A549 (cell line): ENCODE data around the gene WASF3. TPM values are rescaled to one million over a fixed set of nuclear protein-coding genes. Genes with fewer than 3 reads are reported as not detected.

Experiments
- ATAC-seq, 2 experiments: fragments of 200-7000 bp in 1 of 2; fragments of >200 bp in 1 of 2; cut with Nextera tagmentation in 1 of 2; cut with Tn5 transposase in 1 of 2; 3 replicates each; pipeline versions ENCODE4 v1.8.0 to v1.9.1; 2018 to 2020; ENCODE audit warnings: mild to moderate bottlenecking in 1 of 2, moderate library complexity in 1 of 2
- CTCF ChIA-PET: fragments of 300-600 bp; sonication (Branson Sonifier 250); formaldehyde crosslinking; extraction: SDS; loops from one replicate; lab custom pipeline; 2021; ENCODE audit warnings: antibody characterized with exemption, inconsistent platforms; lab: Yijun Ruan, JAX
- POLR2A ChIA-PET: fragments of 350-600 bp; formaldehyde crosslinking; extraction: SDS; loops from one replicate; lab custom pipeline; 2021; ENCODE audit warnings: antibody characterized with exemption, inconsistent platforms; lab: Yijun Ruan, JAX
- DNase-seq, 2 experiments: peaks; one replicate each; pipeline versions ENCODE4 v3.0.0 to v3.0.0-alpha.2; 2011 to 2016; ENCODE audit warnings: low read depth in 1 of 2, low spot score in 1 of 2
- FAIRE-seq: peaks from 2 replicates; lab custom pipeline; 2011; peaks lifted over from hg19 to GRCh38; lab: Jason Lieb, UNC
- H3K27ac ChIP-seq, 2 experiments: fragments of >200 bp; sonication (Bioruptor Twin); formaldehyde crosslinking; 3 replicates each; pipeline ENCODE4 v1.5.1; 2016 to 2017
- H3K4me1 ChIP-seq: fragments of >200 bp; sonication (Bioruptor Twin); formaldehyde crosslinking; 3 replicates; pipeline ENCODE4 v1.6.1; 2016
- H3K4me2 ChIP-seq: fragments of >200 bp; sonication (Bioruptor Twin); formaldehyde crosslinking; 3 replicates; pipeline ENCODE4 v1.6.1; 2016
- H3K4me3 ChIP-seq: fragments of >200 bp; sonication (Bioruptor Twin); formaldehyde crosslinking; 3 replicates; pipeline ENCODE4 v1.5.1; 2016
- H3K9me3 ChIP-seq: fragments of >200 bp; sonication (Bioruptor Twin); formaldehyde crosslinking; 3 replicates; pipeline ENCODE4 v1.6.1; 2016
- BCL3 ChIP-seq: fragments of >200 bp; sonication (Bioruptor Twin); formaldehyde crosslinking; IDR thresholded peaks from 3 replicates; pipeline ENCODE4 v1.6.1; 2016
- CBX2 ChIP-seq: fragments of 200-600 bp; sonication (generic); IDR thresholded peaks from 2 replicates; pipeline ENCODE4 v1.6.1; 2016; ENCODE audit warnings: low read depth, mild to moderate bottlenecking, borderline replicate concordance
- CBX8 ChIP-seq: fragments of 200-600 bp; sonication (generic); IDR thresholded peaks from 2 replicates; pipeline ENCODE4 v1.6.1; 2016
- CHD4 ChIP-seq: fragments of 200-600 bp; sonication (generic); IDR thresholded peaks from 2 replicates; pipeline ENCODE4 v1.6.1; 2016; ENCODE audit warnings: antibody characterized with exemption, mild to moderate bottlenecking, borderline replicate concordance
- EP300 ChIP-seq, 2 experiments: fragments of >200 bp; sonication (Bioruptor Twin); formaldehyde crosslinking; IDR thresholded peaks; 2 replicates in 1 of 2; 3 replicates in 1 of 2; pipeline ENCODE4 v1.6.1; 2016 to 2017
- FOSB ChIP-seq: fragments of 250-450 bp; sonication (Bioruptor Pico); IDR thresholded peaks from 2 replicates; pipeline ENCODE4 v1.5.0; 2020; ENCODE audit warnings: mild to moderate bottlenecking, moderate library complexity
- FOXS1 ChIP-seq: fragments of 250-450 bp; sonication (Bioruptor Pico); IDR thresholded peaks from 2 replicates; pipeline ENCODE4 v1.5.0; 2020; ENCODE audit warnings: mild to moderate bottlenecking, moderate library complexity
- HEYL ChIP-seq: fragments of 250-450 bp; sonication (Bioruptor Pico); IDR thresholded peaks from 2 replicates; pipeline ENCODE4 v1.8.0; 2021; ENCODE audit warnings: mild to moderate bottlenecking, moderate library complexity
- HOXA7 ChIP-seq: fragments of 250-450 bp; sonication (Bioruptor Pico); IDR thresholded peaks from 2 replicates; pipeline ENCODE4 v1.5.0; 2020; ENCODE audit warnings: mild to moderate bottlenecking, moderate library complexity
- HOXB13 ChIP-seq: fragments of 250-450 bp; sonication (Bioruptor Pico); IDR thresholded peaks from 2 replicates; pipeline ENCODE4 v1.5.0; 2020; ENCODE audit warnings: low read depth, mild to moderate bottlenecking, moderate library complexity
- JUN ChIP-seq, 2 experiments: fragments of >200 bp; sonication (Bioruptor Twin); formaldehyde crosslinking; IDR thresholded peaks; 2 replicates in 1 of 2; 3 replicates in 1 of 2; pipeline ENCODE4 v1.6.1; 2016 to 2017
- KDM1A ChIP-seq: fragments of 200-600 bp; sonication (generic); IDR thresholded peaks from 2 replicates; pipeline ENCODE4 v1.6.1; 2016; ENCODE audit warnings: low read depth, mild to moderate bottlenecking
- KDM5A ChIP-seq: fragments of 200-600 bp; sonication (generic); IDR thresholded peaks from 2 replicates; pipeline ENCODE4 v1.6.1; 2016; ENCODE audit warnings: antibody characterized with exemption, mild to moderate bottlenecking
- MAFK ChIP-seq: fragments of 450-650 bp; IDR thresholded peaks from 2 replicates; pipeline ENCODE4 v1.6.1; 2014; ENCODE audit not compliant: partially characterized antibody
- PHF8 ChIP-seq: fragments of 200-600 bp; sonication (generic); IDR thresholded peaks from 2 replicates; pipeline ENCODE4 v1.6.1; 2016; ENCODE audit warnings: low read depth, mild to moderate bottlenecking, antibody characterized with exemption, moderate library complexity, borderline replicate concordance
- POLR2A ChIP-seq: IDR thresholded peaks from 2 replicates; pipeline ENCODE4 v1.6.1; 2012; ENCODE audit warnings: mild to moderate bottlenecking, low read length
- RAD21 ChIP-seq, 2 experiments: fragments of >200 bp in 1 of 2; sonication (Bioruptor Twin) in 1 of 2; formaldehyde crosslinking in 1 of 2; IDR thresholded peaks in 1 of 2; conservative IDR thresholded peaks in 1 of 2; 2 replicates in 1 of 2; 3 replicates in 1 of 2; pipeline ENCODE4 v1.6.1; 2012 to 2018; ENCODE audit warnings: inconsistent platforms in 1 of 2
- RCOR1 ChIP-seq: fragments of 150-350 bp; IDR thresholded peaks from 2 replicates; pipeline ENCODE4 v1.6.1; 2014; ENCODE audit warnings: antibody characterized with exemption, low read length, low read depth
- RFX5 ChIP-seq: fragments of 450-650 bp; IDR thresholded peaks from 2 replicates; pipeline ENCODE4 v1.7.1; 2014; ENCODE audit warnings: antibody characterized with exemption, mild to moderate bottlenecking, moderate library complexity
- SMC3 ChIP-seq: fragments of >200 bp; sonication (Bioruptor Twin); formaldehyde crosslinking; IDR thresholded peaks from 3 replicates; pipeline ENCODE4 v1.6.1; 2018; ENCODE audit warnings: inconsistent platforms
- SREBF2 ChIP-seq: fragments of 450-650 bp; IDR thresholded peaks from 2 replicates; pipeline ENCODE4 v1.6.1; 2014; ENCODE audit warnings: mild to moderate bottlenecking, moderate library complexity
- TFCP2L1 ChIP-seq: fragments of 250-450 bp; sonication (Bioruptor Pico); IDR thresholded peaks from 2 replicates; pipeline ENCODE4 v1.5.0; 2021; ENCODE audit warnings: mild to moderate bottlenecking
- ZFP36 ChIP-seq: fragments of 450-650 bp; IDR thresholded peaks from 2 replicates; pipeline ENCODE4 v1.6.1; 2014; ENCODE audit warnings: borderline replicate concordance; ENCODE audit not compliant: partially characterized antibody
- WGBS: methylation state at CpG from one replicate; pipeline ENCODE4 v1.1.6; 2017; ENCODE audit errors: missing lambda C conversion rate; 5-methylcytosine and 5-hydroxymethylcytosine counted together
- polyA plus RNA-seq, 4 experiments: library from polyadenylated mRNA; depleted of rRNA in 3 of 4; stranded (reverse); fragments of >200 nt; fragmentation: RNase III in 1 of 4; extraction: RNeasy Plus Mini Kit Qiagen cat#74134 plus additional on column Dnase treatment in 1 of 4; gene quantifications; 2 replicates in 3 of 4; 3 replicates in 1 of 4; pipeline ENCODE4 v1.2.3, GENCODE V29; 2011 to 2017
- TF ChIP-seq, protein P1 (sequence below): fragments of 150-350 bp; IDR thresholded peaks from 2 replicates; pipeline ENCODE4 v1.6.1; 2014; ENCODE audit warnings: low read depth, mild to moderate bottlenecking, low read length
- TF ChIP-seq, protein P2 (sequence below): fragments of 250-450 bp; sonication (Bioruptor Pico); IDR thresholded peaks from 2 replicates; pipeline ENCODE4 v1.5.0; 2020; ENCODE audit warnings: low read depth, mild to moderate bottlenecking, moderate library complexity
- TF ChIP-seq, protein P3 (sequence below): fragments of 200-600 bp; sonication (generic); IDR thresholded peaks from 2 replicates; pipeline ENCODE4 v1.6.1; 2016; ENCODE audit warnings: antibody characterized with exemption, mild to moderate bottlenecking, moderate library complexity

Gene WASF3
- polyA plus RNA-seq, 2 of the 4 experiments (the other 2 are of a cell fraction), result 0.09 to 0.56 TPM

GRCh38 chr13:26596458-26596857, 39.0 kb downstream of the WASF3 start:
- WGBS, result 25% methylated on average over 2 of the region's 2 CpGs
- ChIA-PET CTCF (no interaction called here), POLR2A (no interaction called here)
- ATAC-seq, result no peak
- no peak for DNase-seq
- no peak overlapping the region for H3K4me3 ChIP-seq
- FAIRE-seq, result no peak
- TF ChIP-seq TFCP2L1 (no peak), FOSB (CRISPR knock-in tag) (no peak), EP300 (IDR thresholded peaks at IDR 0.05) (no peak), RFX5 (no peak), BCL3 (no peak), JUN (IDR thresholded peaks at IDR 0.05) (no peak), RAD21 (conservative IDR thresholded peaks at IDR 0.05 in 1 of 2, IDR thresholded peaks at IDR 0.05 in 1 of 2) (no peak), CBX2 (no peak), HOXA7 (CRISPR knock-in tag) (no peak), RCOR1 (no peak), SREBF2 (no peak), KDM1A (no peak), KDM5A (no peak)
- no peak overlapping the region for H3K27ac ChIP-seq
- H3K4me1 ChIP-seq, result no peaks in the 10 kb centered on the region
- H3K4me2 ChIP-seq, result no peak overlapping the region
- no peaks in the 10 kb centered on the region for H3K9me3 ChIP-seq

GRCh38 chr13:26599403-26599802, 41.9 kb downstream of the WASF3 start:
- POLR2A ChIA-PET, result no interaction called here
- ATAC-seq (no peak), FAIRE-seq (no peak), DNase-seq (no peak)
- H3K4me1 ChIP-seq, result no peaks in the 10 kb centered on the region
- H3K9me3 ChIP-seq, result no peaks in the 10 kb centered on the region
- WGBS, result 33% methylated on average over 1 of the region's 1 CpG
- no peak overlapping the region for H3K4me3 ChIP-seq
- no peak overlapping the region for H3K4me2 ChIP-seq
- no peak for TF ChIP-seq MAFK
- TF ChIP-seq, protein P1, sequence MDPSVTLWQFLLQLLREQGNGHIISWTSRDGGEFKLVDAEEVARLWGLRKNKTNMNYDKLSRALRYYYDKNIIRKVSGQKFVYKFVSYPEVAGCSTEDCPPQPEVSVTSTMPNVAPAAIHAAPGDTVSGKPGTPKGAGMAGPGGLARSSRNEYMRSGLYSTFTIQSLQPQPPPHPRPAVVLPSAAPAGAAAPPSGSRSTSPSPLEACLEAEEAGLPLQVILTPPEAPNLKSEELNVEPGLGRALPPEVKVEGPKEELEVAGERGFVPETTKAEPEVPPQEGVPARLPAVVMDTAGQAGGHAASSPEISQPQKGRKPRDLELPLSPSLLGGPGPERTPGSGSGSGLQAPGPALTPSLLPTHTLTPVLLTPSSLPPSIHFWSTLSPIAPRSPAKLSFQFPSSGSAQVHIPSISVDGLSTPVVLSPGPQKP, result no peak
- no peak for TF ChIP-seq RFX5
- TF ChIP-seq HOXB13 (CRISPR knock-in tag), result no peak
- no peak for TF ChIP-seq CBX8
- no peak for TF ChIP-seq PHF8
- TF ChIP-seq SMC3, result no peak
- TF ChIP-seq CHD4, result no peak
- no peak for TF ChIP-seq POLR2A
- TF ChIP-seq, protein P2, sequence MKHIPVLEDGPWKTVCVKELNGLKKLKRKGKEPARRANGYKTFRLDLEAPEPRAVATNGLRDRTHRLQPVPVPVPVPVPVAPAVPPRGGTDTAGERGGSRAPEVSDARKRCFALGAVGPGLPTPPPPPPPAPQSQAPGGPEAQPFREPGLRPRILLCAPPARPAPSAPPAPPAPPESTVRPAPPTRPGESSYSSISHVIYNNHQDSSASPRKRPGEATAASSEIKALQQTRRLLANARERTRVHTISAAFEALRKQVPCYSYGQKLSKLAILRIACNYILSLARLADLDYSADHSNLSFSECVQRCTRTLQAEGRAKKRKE (CRISPR knock-in tag), result no peak
- no peak for TF ChIP-seq ZFP36
- TF ChIP-seq HEYL (CRISPR knock-in tag), result no peak
- no peak for TF ChIP-seq FOXS1
- TF ChIP-seq EP300 (IDR thresholded peaks at IDR 0.05), result no peak
- TF ChIP-seq, protein P3, sequence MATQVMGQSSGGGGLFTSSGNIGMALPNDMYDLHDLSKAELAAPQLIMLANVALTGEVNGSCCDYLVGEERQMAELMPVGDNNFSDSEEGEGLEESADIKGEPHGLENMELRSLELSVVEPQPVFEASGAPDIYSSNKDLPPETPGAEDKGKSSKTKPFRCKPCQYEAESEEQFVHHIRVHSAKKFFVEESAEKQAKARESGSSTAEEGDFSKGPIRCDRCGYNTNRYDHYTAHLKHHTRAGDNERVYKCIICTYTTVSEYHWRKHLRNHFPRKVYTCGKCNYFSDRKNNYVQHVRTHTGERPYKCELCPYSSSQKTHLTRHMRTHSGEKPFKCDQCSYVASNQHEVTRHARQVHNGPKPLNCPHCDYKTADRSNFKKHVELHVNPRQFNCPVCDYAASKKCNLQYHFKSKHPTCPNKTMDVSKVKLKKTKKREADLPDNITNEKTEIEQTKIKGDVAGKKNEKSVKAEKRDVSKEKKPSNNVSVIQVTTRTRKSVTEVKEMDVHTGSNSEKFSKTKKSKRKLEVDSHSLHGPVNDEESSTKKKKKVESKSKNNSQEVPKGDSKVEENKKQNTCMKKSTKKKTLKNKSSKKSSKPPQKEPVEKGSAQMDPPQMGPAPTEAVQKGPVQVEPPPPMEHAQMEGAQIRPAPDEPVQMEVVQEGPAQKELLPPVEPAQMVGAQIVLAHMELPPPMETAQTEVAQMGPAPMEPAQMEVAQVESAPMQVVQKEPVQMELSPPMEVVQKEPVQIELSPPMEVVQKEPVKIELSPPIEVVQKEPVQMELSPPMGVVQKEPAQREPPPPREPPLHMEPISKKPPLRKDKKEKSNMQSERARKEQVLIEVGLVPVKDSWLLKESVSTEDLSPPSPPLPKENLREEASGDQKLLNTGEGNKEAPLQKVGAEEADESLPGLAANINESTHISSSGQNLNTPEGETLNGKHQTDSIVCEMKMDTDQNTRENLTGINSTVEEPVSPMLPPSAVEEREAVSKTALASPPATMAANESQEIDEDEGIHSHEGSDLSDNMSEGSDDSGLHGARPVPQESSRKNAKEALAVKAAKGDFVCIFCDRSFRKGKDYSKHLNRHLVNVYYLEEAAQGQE, result no peak
- H3K27ac ChIP-seq, result no peak overlapping the region
- CTCF ChIA-PET, result no interaction called here
